ENCODE data around the gene PSMD3.

Gene PSMD3

DNA sequence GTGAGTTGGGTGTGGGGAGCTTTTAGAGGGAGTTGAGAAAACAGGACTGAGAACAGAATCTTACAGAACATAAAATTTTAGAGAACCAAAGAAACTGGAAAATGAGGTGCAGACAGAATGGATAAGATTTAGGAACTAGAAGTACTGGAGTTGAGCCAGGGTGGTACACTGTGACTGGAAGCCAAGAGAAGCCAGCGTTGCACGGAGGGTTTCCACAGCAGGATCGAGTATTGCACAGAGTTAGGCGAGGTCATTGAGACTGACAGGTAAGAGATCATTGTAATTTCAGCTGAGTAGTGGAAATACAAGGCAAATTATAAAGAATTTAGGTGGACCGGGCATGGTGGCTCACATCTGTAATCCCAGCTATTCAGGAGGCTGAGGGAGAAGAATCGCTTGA lies 11.2 kb upstream of the PSMD3 start:
- no peak for DNase-seq (ENCODE audit: low spot score)
- no peak for TF ChIP-seq CTCF (IDR thresholded peaks at IDR 0.05; ENCODE audit: borderline replicate concordance, control extremely low read depth, extremely low read depth, insufficient read depth, missing control alignments)
- in situ Hi-C loops (cut with MboI; ENCODE audit: low sequenced_read_pairs, unreplicated experiment): no loop called here

DNA sequence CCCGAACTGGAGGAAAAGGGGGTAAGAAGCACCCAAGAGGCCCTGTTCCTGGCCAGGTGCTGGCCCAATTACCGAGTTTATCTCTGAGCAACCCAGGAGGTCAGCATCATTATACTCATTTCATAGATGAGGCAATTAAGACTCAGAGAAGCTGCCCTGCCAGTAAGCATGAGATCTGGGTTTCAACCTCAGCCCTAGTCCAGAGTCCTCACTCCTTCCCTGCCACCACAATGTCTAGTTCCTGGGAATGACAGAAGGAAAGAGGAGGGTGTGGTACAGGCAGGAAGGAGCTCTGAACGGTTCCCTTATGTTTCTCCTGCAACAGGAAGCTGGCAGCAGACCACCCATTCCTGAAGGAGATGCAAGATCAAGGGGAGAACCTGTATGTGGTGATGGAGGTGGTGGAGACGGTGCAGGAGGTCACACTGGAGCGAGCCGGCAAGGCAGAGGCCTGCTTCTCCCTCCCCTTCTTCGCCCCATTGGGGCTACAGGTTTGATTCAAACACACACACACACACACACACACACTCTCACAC lies 10.4 kb upstream of the PSMD3 start:
- DNase-seq (ENCODE audit: low spot score): no peak
- in situ Hi-C loops (cut with MboI; ENCODE audit: low sequenced_read_pairs, unreplicated experiment): no loop called here
- TF ChIP-seq CTCF (IDR thresholded peaks at IDR 0.05; ENCODE audit: borderline replicate concordance, control extremely low read depth, extremely low read depth, insufficient read depth, missing control alignments): no peak

GRCh38 chr17:39971076-39971603 lies 9.5 kb upstream of the PSMD3 start:
- DNase-seq (ENCODE audit: low spot score): no peak
- no peak for TF ChIP-seq CTCF (IDR thresholded peaks at IDR 0.05; ENCODE audit: borderline replicate concordance, control extremely low read depth, extremely low read depth, insufficient read depth, missing control alignments)
- in situ Hi-C loops (cut with MboI; ENCODE audit: low sequenced_read_pairs, unreplicated experiment): no loop called here

GRCh38 chr17:39972271-39972670 lies 8.3 kb upstream of the PSMD3 start:
- DNase-seq (ENCODE audit: low spot score): no peak
- TF ChIP-seq CTCF (IDR thresholded peaks at IDR 0.05; ENCODE audit: borderline replicate concordance, control extremely low read depth, extremely low read depth, insufficient read depth, missing control alignments): no peak
- in situ Hi-C loops (cut with MboI; ENCODE audit: low sequenced_read_pairs, unreplicated experiment): no loop called here

DNA sequence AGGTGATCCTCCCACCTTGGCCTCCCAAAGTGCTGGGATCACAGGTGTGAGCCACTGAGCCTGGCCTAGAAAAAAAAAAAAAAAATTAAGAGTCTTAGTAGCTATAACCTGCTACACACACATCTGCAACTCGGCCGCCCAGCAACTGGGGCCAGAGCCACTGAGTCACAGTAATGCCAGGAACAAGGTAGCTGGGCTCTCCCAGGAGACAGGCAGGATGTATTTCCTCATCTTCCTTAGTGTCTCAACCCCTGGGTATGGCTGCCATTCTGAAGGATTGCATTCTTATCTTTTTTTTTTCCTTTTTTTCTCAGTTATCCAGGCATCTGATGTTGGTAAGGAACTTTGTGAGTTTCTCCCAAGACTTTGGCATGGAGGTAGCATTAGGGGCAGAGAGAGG lies 7.1 kb upstream of the PSMD3 start:
- TF ChIP-seq CTCF (IDR thresholded peaks at IDR 0.05; ENCODE audit: borderline replicate concordance, control extremely low read depth, extremely low read depth, insufficient read depth, missing control alignments): no peak
- DNase-seq (ENCODE audit: low spot score): no peak
- in situ Hi-C loops (cut with MboI; ENCODE audit: low sequenced_read_pairs, unreplicated experiment): no loop called here

DNA sequence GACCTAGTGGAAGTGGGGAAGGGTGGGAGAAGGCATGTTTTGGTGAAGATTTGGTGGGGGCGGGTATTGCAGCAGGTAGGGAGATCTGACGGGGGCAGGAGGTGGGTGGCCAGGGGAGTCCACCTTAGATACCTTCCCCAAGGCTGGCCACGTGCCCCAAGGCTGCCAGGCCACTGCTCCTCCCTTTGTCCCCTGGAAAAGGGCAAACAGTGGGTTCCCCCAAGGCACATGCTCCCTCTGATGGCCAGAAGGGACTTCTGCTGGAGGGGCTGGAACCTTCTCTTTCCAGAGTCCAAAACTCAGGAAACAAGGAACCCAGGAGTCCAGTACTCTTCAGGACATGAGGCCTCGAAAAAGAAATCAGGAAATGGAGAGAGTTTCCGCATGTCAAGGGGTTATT lies 6.2 kb upstream of the PSMD3 start:
- no peak for TF ChIP-seq CTCF (IDR thresholded peaks at IDR 0.05; ENCODE audit: borderline replicate concordance, control extremely low read depth, extremely low read depth, insufficient read depth, missing control alignments)
- no peak for DNase-seq (ENCODE audit: low spot score)
- in situ Hi-C loops (cut with MboI; ENCODE audit: low sequenced_read_pairs, unreplicated experiment): no loop called here

Data from GM13976 (cell line).